Prostate gland (tissue), 2 donors: ENCODE data around the gene CLCN2. TPM values are rescaled to one million over a fixed set of nuclear protein-coding genes. Genes with fewer than 3 reads are reported as not detected.

ENCODE experiments used
- DNase-seq: peaks from one replicate; pipeline ENCODE4 v3.0.0-alpha.2; 2019; ENCODE audit warnings: low spot score
- H3K27ac ChIP-seq, 2 donors: fragments of 200-600 bp; sonication (generic); 2 replicates each; pipeline ENCODE4 v1.5.1; 2017 to 2019
- H3K27me3 ChIP-seq: fragments of 200-600 bp; sonication (generic); replicated peaks from 2 replicates; pipeline ENCODE4 v1.5.1; 2019; ENCODE audit not compliant: insufficient read depth
- H3K36me3 ChIP-seq, 2 donors: fragments of 200-600 bp; sonication (generic); 1 replicate in 1 of 2; 2 replicates in 1 of 2; pipeline versions ENCODE4 v1.5.1 to v1.8.1; 2017 to 2019
- H3K4me1 ChIP-seq: fragments of 200-600 bp; sonication (generic); replicated peaks from 2 replicates; pipeline ENCODE4 v1.5.1; 2019
- H3K4me3 ChIP-seq, 2 donors: fragments of 200-600 bp; sonication (generic); 2 replicates each; pipeline ENCODE4 v1.5.1; 2017 to 2019
- H3K9me3 ChIP-seq: fragments of 200-600 bp; sonication (generic); 2 replicates; pipeline ENCODE4 v1.5.1; 2017
- POLR2A ChIP-seq: fragments of 450-650 bp; IDR thresholded peaks from one replicate; pipeline ENCODE4 v1.6.1; 2016; ENCODE audit warnings: antibody characterized with exemption, mild to moderate bottlenecking
- POLR2AphosphoS5 ChIP-seq: sonication (generic); formaldehyde crosslinking; IDR thresholded peaks from one replicate; pipeline ENCODE4 v1.6.1; 2017; ENCODE audit warnings: antibody characterized with exemption
- WGBS: methylation state at CpG from one replicate; pipeline ENCODE4 v1.1.5; 2018; 5-methylcytosine and 5-hydroxymethylcytosine counted together
- intact Hi-C: fragments of 100-400 bp; cut with DNase I; formaldehyde crosslinking; loops from one replicate; pipeline ENCODE4 v1.14.2; 2022
- total RNA-seq, 2 donors: library from RNA; depleted of rRNA; stranded (reverse); fragments of >200 nt; gene quantifications; one replicate each; pipeline ENCODE4 v1.1.0, GENCODE V29; 2016
- TF ChIP-seq, protein P1 (sequence below), 4 experiments: fragments of 200-600 bp in 2 of 4; fragments of 450-650 bp in 2 of 4; sonication (generic) in 2 of 4; IDR thresholded peaks; 1 replicate in 3 of 4; 2 replicates in 1 of 4; pipeline ENCODE4 v1.5.1; 2016 to 2019; ENCODE audit warnings: antibody characterized with exemption in 4 of 4, mild to moderate bottlenecking in 2 of 4, moderate library complexity in 2 of 4

Gene CLCN2
- total RNA-seq, 2 donors from 2014 or later = 4.9 to 47.5 TPM

DNA sequence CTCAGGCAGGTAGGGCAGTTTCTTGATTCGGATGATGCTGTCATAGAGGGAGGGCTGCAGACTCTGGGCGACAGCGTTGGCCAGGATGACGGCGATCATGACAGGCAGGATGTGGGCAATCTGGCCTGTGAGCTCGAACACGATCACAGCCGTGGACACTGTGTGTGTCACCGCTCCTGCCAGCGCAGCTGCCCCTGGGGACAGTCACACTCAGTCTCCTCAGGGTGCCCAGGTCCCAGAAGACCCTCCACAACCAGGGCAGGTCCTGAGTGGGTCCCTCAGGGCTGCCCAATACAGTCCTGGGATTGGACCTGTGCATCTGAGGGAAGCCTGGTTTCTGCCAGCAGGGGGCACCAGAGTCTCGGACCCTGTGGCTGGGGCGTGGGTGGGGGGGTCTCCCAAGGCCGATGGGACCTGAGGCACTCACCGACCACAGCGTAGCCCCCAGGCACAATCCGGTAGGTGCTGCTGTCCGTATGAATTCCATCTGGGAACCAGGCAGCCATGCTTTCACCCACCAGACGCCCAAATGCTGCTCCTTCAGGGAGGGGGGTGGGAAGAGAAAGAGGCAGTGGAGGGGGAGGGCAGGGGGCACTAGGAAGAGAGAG, 7.2 kb downstream of the CLCN2 start:
- intact Hi-C loops = no loop called here
- Histone ChIP-seq H3K4me1 (no peaks in the 10 kb centered on the region), H3K4me3 (no peak overlapping the region)

DNA sequence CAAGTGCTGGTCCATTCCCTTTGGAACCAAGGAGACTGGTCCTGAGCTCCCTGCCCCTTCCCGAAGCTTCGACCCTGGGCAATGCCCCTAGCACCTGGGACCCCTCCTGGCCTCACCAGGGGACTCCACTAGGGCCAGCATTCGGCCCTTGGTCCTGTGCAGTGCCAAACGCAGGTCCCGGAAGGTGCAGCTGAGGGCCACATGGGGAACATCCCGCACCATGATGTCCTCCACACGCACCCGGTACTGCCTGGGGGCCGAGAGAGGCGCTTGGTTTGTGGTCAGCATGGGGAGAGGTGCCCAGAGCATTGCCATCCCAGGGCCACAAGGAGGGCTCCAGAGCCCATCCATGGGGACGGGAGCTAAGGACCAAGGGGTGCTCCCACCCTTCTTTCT, 7.9 kb downstream of the CLCN2 start:
- Histone ChIP-seq H3K4me1 (no peaks in the 10 kb centered on the region), H3K27me3 (no peaks in the 10 kb centered on the region), H3K9me3 (no peaks in the 10 kb centered on the region), H3K27ac (no peak overlapping the region), H3K4me3 (no peak overlapping the region), H3K36me3 (peaks cover 0 to 6% of the 10 kb centered on the region in 2 donors)
- TF ChIP-seq POLR2AphosphoS5 = no peak
- TF ChIP-seq, protein P1, sequence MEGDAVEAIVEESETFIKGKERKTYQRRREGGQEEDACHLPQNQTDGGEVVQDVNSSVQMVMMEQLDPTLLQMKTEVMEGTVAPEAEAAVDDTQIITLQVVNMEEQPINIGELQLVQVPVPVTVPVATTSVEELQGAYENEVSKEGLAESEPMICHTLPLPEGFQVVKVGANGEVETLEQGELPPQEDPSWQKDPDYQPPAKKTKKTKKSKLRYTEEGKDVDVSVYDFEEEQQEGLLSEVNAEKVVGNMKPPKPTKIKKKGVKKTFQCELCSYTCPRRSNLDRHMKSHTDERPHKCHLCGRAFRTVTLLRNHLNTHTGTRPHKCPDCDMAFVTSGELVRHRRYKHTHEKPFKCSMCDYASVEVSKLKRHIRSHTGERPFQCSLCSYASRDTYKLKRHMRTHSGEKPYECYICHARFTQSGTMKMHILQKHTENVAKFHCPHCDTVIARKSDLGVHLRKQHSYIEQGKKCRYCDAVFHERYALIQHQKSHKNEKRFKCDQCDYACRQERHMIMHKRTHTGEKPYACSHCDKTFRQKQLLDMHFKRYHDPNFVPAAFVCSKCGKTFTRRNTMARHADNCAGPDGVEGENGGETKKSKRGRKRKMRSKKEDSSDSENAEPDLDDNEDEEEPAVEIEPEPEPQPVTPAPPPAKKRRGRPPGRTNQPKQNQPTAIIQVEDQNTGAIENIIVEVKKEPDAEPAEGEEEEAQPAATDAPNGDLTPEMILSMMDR (IDR thresholded peaks at IDR 0.05) = no peak
- TF ChIP-seq POLR2A = no peak
- whole genome bisulfite sequencing = 98% methylated on average over 11 of the region's 11 CpGs
- intact Hi-C loops = no loop called here
- no peak for DNase-seq

More for the DNA sequence above, 7.2 kb downstream of the CLCN2 start:
- no peak overlapping the region for H3K27ac ChIP-seq
- TF ChIP-seq POLR2A = no peak
- TF ChIP-seq, protein P1 (IDR thresholded peaks at IDR 0.05) = peak; percentile 48 to 59 (median 52)
- no peaks in the 10 kb centered on the region for H3K27me3 ChIP-seq
- peak; percentile 27 for DNase-seq
- peaks cover 0 to 6% of the 10 kb centered on the region in 2 donors for H3K36me3 ChIP-seq
- no peaks in the 10 kb centered on the region for H3K9me3 ChIP-seq
- WGBS = 75% methylated on average over 13 of the region's 18 CpGs

DNA sequence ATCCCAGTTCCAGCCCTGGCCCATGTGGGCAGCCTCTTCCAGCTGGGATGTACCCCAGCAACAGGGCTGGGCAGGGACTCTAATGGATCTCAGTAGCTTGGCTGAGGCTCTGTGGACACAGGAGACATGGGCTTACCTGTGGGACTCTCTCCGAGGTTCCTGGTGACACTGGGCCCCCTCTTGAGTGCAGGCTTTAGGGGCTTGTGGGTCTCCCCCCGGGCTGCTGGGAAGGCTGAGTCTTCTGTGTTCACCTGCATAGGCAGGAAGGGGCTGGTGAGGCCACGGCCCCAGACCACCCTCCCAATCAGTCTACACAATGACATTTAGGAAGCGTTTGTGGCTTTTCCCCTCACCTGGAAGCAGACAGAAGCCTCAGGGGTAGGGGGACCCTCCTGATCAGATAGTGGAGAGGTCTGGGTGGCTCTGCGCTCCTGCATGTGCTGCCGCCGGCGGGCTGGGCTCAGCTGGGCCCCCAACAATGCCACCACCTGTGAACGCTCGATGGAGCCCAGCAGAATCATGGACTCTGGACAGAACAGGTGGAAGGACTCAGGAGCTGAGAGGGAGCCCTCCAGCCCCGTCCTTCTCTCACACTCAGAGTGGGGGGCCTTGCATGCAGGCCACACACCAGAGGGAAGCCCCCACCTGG, 8.4 kb downstream of the CLCN2 start:
- TF ChIP-seq POLR2A (no peak), POLR2AphosphoS5 (no peak)
- TF ChIP-seq, protein P1 (IDR thresholded peaks at IDR 0.05) = no peak
- 91% methylated on average over 11 of the region's 11 CpGs for WGBS
- Histone ChIP-seq H3K27ac (no peak overlapping the region), H3K4me3 (no peak overlapping the region), H3K27me3 (no peaks in the 10 kb centered on the region), H3K36me3 (peaks cover 0 to 6% of the 10 kb centered on the region in 2 donors), H3K4me1 (no peaks in the 10 kb centered on the region), H3K9me3 (no peaks in the 10 kb centered on the region)
- no peak for DNase-seq
- intact Hi-C loops = no loop called here

DNA sequence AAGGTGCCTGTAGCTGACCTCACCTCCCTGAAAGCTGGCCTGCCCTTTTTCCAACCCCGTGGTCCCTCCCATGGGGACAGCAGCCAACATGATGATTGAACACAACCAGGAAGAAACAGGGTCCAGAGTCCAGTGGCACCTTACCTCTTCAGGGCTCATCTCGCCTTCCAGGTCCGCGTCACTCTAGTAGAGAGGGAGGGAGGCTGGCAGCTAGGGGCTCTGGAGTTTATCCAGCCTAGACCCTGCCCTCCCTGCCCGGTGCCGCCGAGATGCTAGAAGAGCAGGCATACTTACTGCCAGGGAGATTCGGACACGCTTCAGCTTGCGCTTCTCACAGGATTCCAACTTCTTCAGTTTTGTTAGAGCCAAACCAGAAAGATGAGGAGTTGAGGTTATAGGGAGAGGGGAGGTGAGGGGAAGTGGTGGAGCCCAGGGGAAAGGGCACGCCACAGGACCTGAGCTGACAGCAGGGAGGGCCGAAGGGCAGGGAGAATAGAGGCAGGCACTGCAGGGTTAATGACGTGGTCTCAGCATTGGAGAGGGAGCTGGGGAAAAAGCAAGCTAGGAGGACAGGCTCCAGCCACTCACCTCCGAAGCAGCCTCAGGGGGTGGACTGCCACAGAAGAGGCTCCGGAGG, 9.1 kb downstream of the CLCN2 start:
- H3K4me1 ChIP-seq = no peaks in the 10 kb centered on the region
- no peak overlapping the region for H3K4me3 ChIP-seq
- TF ChIP-seq, protein P1 (IDR thresholded peaks at IDR 0.05) = no peak
- TF ChIP-seq POLR2AphosphoS5 (no peak), POLR2A (no peak)
- no peaks in the 10 kb centered on the region for H3K27me3 ChIP-seq
- H3K27ac ChIP-seq = no peak overlapping the region
- no peaks in the 10 kb centered on the region for H3K9me3 ChIP-seq
- DNase-seq = no peak
- peaks cover 0 to 5% of the 10 kb centered on the region in 2 donors for H3K36me3 ChIP-seq
- 48% methylated on average over 15 of the region's 15 CpGs for WGBS
- intact Hi-C loops = no loop called here
